Keratinocyte (primary cell): ENCODE results near the gene CDKL4. TPM values are rescaled to one million over a fixed set of nuclear protein-coding genes. Genes with fewer than 3 reads are reported as not detected.

Source experiments
- DNase-seq: peaks from one replicate; pipeline ENCODE4 v3.0.0-alpha.2; 2011; ENCODE audit warnings: low read depth, missing footprints, low spot score
- FAIRE-seq: peaks from 2 replicates; lab custom pipeline; 2011; peaks lifted over from hg19 to GRCh38; lab: Jason Lieb, UNC
- H2AFZ ChIP-seq: 2 replicates; pipeline ENCODE4 v1.6.0; 2012; ENCODE audit warnings: low read length, control low read depth, inconsistent platforms; ENCODE audit not compliant: control insufficient read depth
- H3K27ac ChIP-seq: 2 replicates; pipeline ENCODE4 v1.5.1; 2011; ENCODE audit warnings: low read length; ENCODE audit not compliant: control insufficient read depth, insufficient read depth
- H3K27me3 ChIP-seq: 3 replicates; pipeline ENCODE4 v1.6.0; 2011; ENCODE audit warnings: low read length; ENCODE audit not compliant: control insufficient read depth, insufficient read depth; ENCODE audit errors: extremely low read depth
- H3K36me3 ChIP-seq, 2 experiments: 2 replicates in 1 of 2; 3 replicates in 1 of 2; pipeline ENCODE4 v1.5.1; 2011; ENCODE audit warnings: low read length in 2 of 2, mild to moderate bottlenecking in 1 of 2; ENCODE audit not compliant: control insufficient read depth in 2 of 2, insufficient read depth in 2 of 2; ENCODE audit errors: extremely low read depth in 1 of 2
- H3K4me1 ChIP-seq: 3 replicates; pipeline ENCODE4 v1.5.1; 2011; ENCODE audit warnings: low read length; ENCODE audit not compliant: control insufficient read depth, insufficient read depth; ENCODE audit errors: extremely low read depth
- H3K4me2 ChIP-seq: 3 replicates; pipeline ENCODE4 v1.6.0; 2011; ENCODE audit warnings: low read depth, low read length; ENCODE audit not compliant: control insufficient read depth, insufficient read depth; ENCODE audit errors: extremely low read depth
- H3K4me3 ChIP-seq, 3 experiments: fragments of 200-600 bp in 1 of 3; sonication (generic) in 1 of 3; 2 replicates in 2 of 3; 3 replicates in 1 of 3; pipeline ENCODE4 v1.5.1; 2011 to 2016; ENCODE audit warnings: low read length in 3 of 3, mild to moderate bottlenecking in 3 of 3, control low read depth in 2 of 3, inconsistent platforms in 1 of 3, low read depth in 1 of 3, mixed read lengths in 1 of 3, mixed run types in 1 of 3, moderate library complexity in 1 of 3; ENCODE audit not compliant: control insufficient read depth in 2 of 3, insufficient read depth in 2 of 3; ENCODE audit errors: extremely low read depth in 1 of 3
- H3K79me2 ChIP-seq: 2 replicates; pipeline ENCODE4 v1.6.0; 2012; ENCODE audit warnings: low read length; ENCODE audit not compliant: control insufficient read depth, insufficient read depth
- H3K9ac ChIP-seq: 3 replicates; pipeline ENCODE4 v1.6.0; 2011; ENCODE audit warnings: low read length; ENCODE audit not compliant: control insufficient read depth, insufficient read depth; ENCODE audit errors: extremely low read depth
- H3K9me1 ChIP-seq: 3 replicates; pipeline ENCODE4 v1.6.0; 2011; ENCODE audit warnings: low read length; ENCODE audit not compliant: control insufficient read depth, insufficient read depth; ENCODE audit errors: extremely low read depth
- H3K9me3 ChIP-seq: 2 replicates; pipeline ENCODE4 v1.5.1; 2012; ENCODE audit warnings: low read depth, low read length; ENCODE audit not compliant: control insufficient read depth
- H4K20me1 ChIP-seq: 3 replicates; pipeline ENCODE4 v1.6.0; 2011; ENCODE audit warnings: low read length; ENCODE audit not compliant: control insufficient read depth, insufficient read depth; ENCODE audit errors: extremely low read depth
- CTCF ChIP-seq, 3 experiments: IDR thresholded peaks in 1 of 3; conservative IDR thresholded peaks in 1 of 3; optimal IDR thresholded peaks in 1 of 3; 2 replicates in 2 of 3; 3 replicates in 1 of 3; pipeline versions ENCODE3 to v1.5.1; 2011; ENCODE audit warnings: low read length in 3 of 3, mild to moderate bottlenecking in 3 of 3, moderate library complexity in 2 of 3, control low read depth in 1 of 3, inconsistent platforms in 1 of 3; ENCODE audit not compliant: insufficient read depth in 2 of 3; ENCODE audit errors: extremely low read depth in 1 of 3
- EZH2 ChIP-seq: IDR thresholded peaks from one replicate; pipeline ENCODE4 v1.6.1; 2012; ENCODE audit warnings: inconsistent platforms, mild to moderate bottlenecking, low read length, moderate library complexity
- dilution Hi-C: fragments of 300-500 bp; cut with MboI; formaldehyde crosslinking; loops from one replicate; pipeline ENCODE4 v1.7.0; 2020; ENCODE audit warnings: low sequenced_read_pairs; ENCODE audit not compliant: extremely low pct_ligation_motif_present
- polyA plus RNA-seq, 5 experiments: library from polyadenylated mRNA; depleted of rRNA in 3 of 5; stranded (reverse) in 3 of 5; stranded (forward) in 1 of 5; unstranded in 1 of 5; fragments of >200 nt; gene quantifications; 1 replicate in 1 of 5; 2 replicates in 3 of 5; 3 replicates in 1 of 5; pipeline versions ENCODE4 v1.2.1 to v1.2.3, GENCODE V29; 2011 to 2012; ENCODE audit warnings: missing spikeins in 2 of 5, low read depth in 1 of 5, low replicate concordance in 1 of 5

CDKL4 gene
- polyA plus RNA-seq, 1 donor (not counting 4 experiments of a cell fraction or from before 2014, with no cell fraction given), result not detected

DNA sequence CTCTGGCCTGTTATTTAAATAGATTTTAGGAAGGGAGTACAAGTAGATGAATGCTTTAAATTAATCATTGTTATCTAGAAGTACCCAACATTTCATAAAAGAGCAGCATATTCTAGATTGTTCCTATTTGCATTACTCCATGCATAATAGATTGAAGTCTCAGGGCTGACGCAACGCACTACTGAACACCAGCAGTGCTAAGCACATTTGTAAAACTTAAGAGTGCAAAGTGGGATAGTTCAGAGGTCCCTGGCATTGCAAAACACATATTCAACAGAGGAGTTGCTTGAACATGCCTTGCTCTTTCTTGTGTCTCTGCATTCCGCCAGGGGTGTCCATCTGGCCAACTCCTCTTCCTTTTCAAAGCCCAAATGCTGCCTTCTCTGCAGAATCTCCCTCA is 22.3 kb downstream of the CDKL4 start:
- Histone ChIP-seq H3K9ac (no peak overlapping the region), H2AFZ (no peak overlapping the region), H3K4me1 (no peaks in the 10 kb centered on the region), H3K4me3 (no peak overlapping the region), H3K79me2 (no peaks in the 10 kb centered on the region), H3K9me3 (no peaks in the 10 kb centered on the region), H3K36me3 (no peaks in the 10 kb centered on the region), H3K9me1 (no peaks in the 10 kb centered on the region), H3K4me2 (no peak overlapping the region), H4K20me1 (no peaks in the 10 kb centered on the region), H3K27me3 (no peaks in the 10 kb centered on the region), H3K27ac (no peak overlapping the region)
- FAIRE-seq, result no peak
- dilution Hi-C loops, result loop anchor here (25.0 kb wide), 1 partner anchor 159 kb away; no protein-coding TSS in a partner anchor
- TF ChIP-seq EZH2, result no peak
- no peak for TF ChIP-seq CTCF (optimal IDR thresholded peaks at IDR 0.05 in 1 of 3, IDR thresholded peaks at IDR 0.05 in 1 of 3, conservative IDR thresholded peaks at IDR 0.05 in 1 of 3; ENCODE audit: extremely low read depth in 1 of 3, insufficient read depth in 2 of 3, low read length in 3 of 3)
- DNase-seq, result no peak

DNA sequence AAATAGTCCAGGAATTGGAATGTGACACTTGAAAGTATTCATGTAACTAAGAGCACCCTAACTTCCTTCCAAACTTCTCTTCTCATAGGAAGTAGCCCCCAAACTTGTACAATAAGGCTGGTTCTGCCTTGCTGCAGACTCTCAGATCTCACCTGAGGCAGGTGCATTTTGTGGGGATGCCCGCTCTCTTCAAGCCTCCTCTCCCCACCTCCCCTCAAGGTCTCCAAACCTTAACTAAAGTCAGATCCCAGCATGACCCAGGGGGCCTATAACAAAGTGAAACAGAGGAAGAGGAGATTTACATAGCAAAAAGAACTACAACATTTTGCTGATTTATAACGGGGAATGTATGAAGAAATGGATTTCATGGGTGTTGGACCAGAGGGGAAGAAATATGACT is 23.6 kb downstream of the CDKL4 start:
- TF ChIP-seq EZH2, result no peak
- TF ChIP-seq CTCF (optimal IDR thresholded peaks at IDR 0.05 in 1 of 3, IDR thresholded peaks at IDR 0.05 in 1 of 3, conservative IDR thresholded peaks at IDR 0.05 in 1 of 3; ENCODE audit: extremely low read depth in 1 of 3, insufficient read depth in 2 of 3, low read length in 3 of 3), result no peak
- no peaks in the 10 kb centered on the region for H4K20me1 ChIP-seq
- no peaks in the 10 kb centered on the region for H3K27me3 ChIP-seq
- H3K27ac ChIP-seq, result no peak overlapping the region
- H3K36me3 ChIP-seq, result no peaks in the 10 kb centered on the region
- no peak overlapping the region for H3K9ac ChIP-seq
- no peak overlapping the region for H3K4me3 ChIP-seq
- no peak for DNase-seq
- dilution Hi-C loops, result loop anchor here (25.0 kb wide), 1 partner anchor 158 kb away; no protein-coding TSS in a partner anchor
- H3K4me1 ChIP-seq, result no peaks in the 10 kb centered on the region
- no peak overlapping the region for H2AFZ ChIP-seq
- no peak for FAIRE-seq
- H3K4me2 ChIP-seq, result no peak overlapping the region
- no peaks in the 10 kb centered on the region for H3K9me1 ChIP-seq
- H3K79me2 ChIP-seq, result no peaks in the 10 kb centered on the region
- no peaks in the 10 kb centered on the region for H3K9me3 ChIP-seq
